WERI-Rb-1 (cell line): ENCODE results near the gene ART4.
A peak's percentile ranks its signal among the peaks of the same experiment; 100 is the strongest.

Source experiments
- DNase-seq: peaks from one replicate; pipeline ENCODE4 v3.0.0-alpha.2; 2020
- H3K27ac ChIP-seq: fragments of 250-450 bp; sonication (Bioruptor Pico); 2 replicates; pipeline ENCODE4 v1.5.1; 2020; ENCODE audit warnings: mild to moderate bottlenecking, moderate library complexity
- H3K27me3 ChIP-seq: fragments of 250-450 bp; sonication (Bioruptor Pico); 2 replicates; pipeline ENCODE4 v1.5.1; 2021; ENCODE audit warnings: mild to moderate bottlenecking, low read depth, moderate library complexity; ENCODE audit not compliant: insufficient read depth, severe bottlenecking
- H3K36me3 ChIP-seq: fragments of 250-450 bp; sonication (Bioruptor Pico); 2 replicates; pipeline ENCODE4 v1.5.1; 2020; ENCODE audit warnings: mild to moderate bottlenecking, moderate library complexity
- H3K4me3 ChIP-seq: 2 replicates; pipeline ENCODE4 v1.5.1; 2011; ENCODE audit warnings: low read depth, mild to moderate bottlenecking, control low read depth, low read length
- H3K9me3 ChIP-seq: fragments of 250-450 bp; sonication (Bioruptor Pico); 2 replicates; pipeline ENCODE4 v1.5.1; 2021; ENCODE audit warnings: mild to moderate bottlenecking, moderate library complexity; ENCODE audit not compliant: severe bottlenecking
- CTCF ChIP-seq: IDR thresholded peaks from 2 replicates; pipeline ENCODE4 v1.5.1; 2011; ENCODE audit warnings: low read depth, mild to moderate bottlenecking, control low read depth, inconsistent platforms, low read length

ART4 gene

GRCh38 chr12:14884458-14884878, 41.1 kb upstream of the ART4 start:
- no peak for TF ChIP-seq CTCF
- no peaks in the 10 kb centered on the region for H3K27me3 ChIP-seq
- DNase-seq = peak; percentile 69
- H3K4me3 ChIP-seq = no peak overlapping the region
- peak overlapping the region; percentile 41 for H3K27ac ChIP-seq
- peaks cover 5% of the 10 kb centered on the region for H3K9me3 ChIP-seq
- H3K36me3 ChIP-seq = no peaks in the 10 kb centered on the region

GRCh38 chr12:14883686-14884085, 40.4 kb upstream of the ART4 start:
- no peak overlapping the region; the same call in 1 of the 2 replicates for H3K27ac ChIP-seq
- H3K27me3 ChIP-seq = no peaks in the 10 kb centered on the region
- H3K36me3 ChIP-seq = no peaks in the 10 kb centered on the region
- H3K9me3 ChIP-seq = peaks cover 5% of the 10 kb centered on the region
- no peak for TF ChIP-seq CTCF
- no peak for DNase-seq
- no peak overlapping the region for H3K4me3 ChIP-seq

GRCh38 chr12:14880890-14881453, 37.6 kb upstream of the ART4 start:
- H3K9me3 ChIP-seq = peaks cover 4% of the 10 kb centered on the region
- no peak for TF ChIP-seq CTCF
- H3K4me3 ChIP-seq = no peak overlapping the region
- no peaks in the 10 kb centered on the region for H3K27me3 ChIP-seq
- DNase-seq = no peak
- no peak overlapping the region for H3K27ac ChIP-seq
- H3K36me3 ChIP-seq = no peaks in the 10 kb centered on the region

GRCh38 chr12:14879222-14879933, 36.1 kb upstream of the ART4 start:
- Histone ChIP-seq H3K27me3 (no peaks in the 10 kb centered on the region), H3K27ac (peak overlapping the region; percentile 63), H3K4me3 (no peak overlapping the region), H3K9me3 (no peaks in the 10 kb centered on the region), H3K36me3 (no peaks in the 10 kb centered on the region)
- no peak for DNase-seq
- no peak for TF ChIP-seq CTCF

GRCh38 chr12:14878488-14878887, 35.2 kb upstream of the ART4 start:
- DNase-seq = peak; percentile 42
- H3K36me3 ChIP-seq = no peaks in the 10 kb centered on the region
- TF ChIP-seq CTCF = no peak
- H3K9me3 ChIP-seq = no peaks in the 10 kb centered on the region
- H3K27ac ChIP-seq = peak overlapping the region; percentile 63
- H3K4me3 ChIP-seq = no peak overlapping the region
- no peaks in the 10 kb centered on the region for H3K27me3 ChIP-seq
